GM18508 (cell line): Measurements from ENCODE around the gene GTPBP3.
"Not testable (repeated sequence)": the region's sequence is repeated elsewhere in the genome, so short reads cannot be mapped to it uniquely, and the experiment has no call there.

Source experiments
- ATAC-seq: cut with Tn5 transposase; IDR thresholded peaks from one replicate; pipeline ENCODE4 v1.9.1; 2021; ENCODE audit warnings: moderate number of reproducible peaks; ENCODE audit not compliant: insufficient read depth, unreplicated experiment

The GTPBP3 gene

GRCh38 chr19:17336872-17337674 is at the start of gene GTPBP3:
Gene GTPBP3, plus strand, starts transcription at chr19:17337553. Its CDS starts 59 bp downstream, at chr19:17337612.
- ATAC-seq: peak; percentile 67

GRCh38 chr19:17289489-17289888 is 47.9 kb upstream of the GTPBP3 start:
- no peak for ATAC-seq

- ATAC-seq: no peak
Measured at GRCh38 chr19:17292301-17293074, 44.9 kb upstream of the GTPBP3 start.

GRCh38 chr19:17293605-17294004 is 43.7 kb upstream of the GTPBP3 start:
- no peak for ATAC-seq

- ATAC-seq: no peak
Measured at GRCh38 chr19:17294051-17294891, 43.1 kb upstream of the GTPBP3 start.

- ATAC-seq: not testable (repeated sequence)
Measured at GRCh38 chr19:17295551-17295950, 41.8 kb upstream of the GTPBP3 start.

GRCh38 chr19:17296273-17296672 is 41.1 kb upstream of the GTPBP3 start:
- ATAC-seq: no peak

- ATAC-seq: no peak
Measured at GRCh38 chr19:17296976-17297375, 40.4 kb upstream of the GTPBP3 start.

- ATAC-seq: no peak
Measured at GRCh38 chr19:17300992-17301619, 36.2 kb upstream of the GTPBP3 start.

GRCh38 chr19:17302391-17303166 is 34.8 kb upstream of the GTPBP3 start:
- no peak for ATAC-seq

- ATAC-seq: no peak
Measured at GRCh38 chr19:17303167-17303939, 34.0 kb upstream of the GTPBP3 start, which contains the start of gene ABHD8. Gene ABHD8, minus strand, starts transcription at chr19:17303425. Its CDS starts 1,809 bp downstream, at chr19:17301616.

- ATAC-seq: no peak
Measured at GRCh38 chr19:17303940-17304267, 33.4 kb upstream of the GTPBP3 start.

GRCh38 chr19:17304386-17305215 is 32.8 kb upstream of the GTPBP3 start:
- ATAC-seq: no peak

GRCh38 chr19:17305216-17305516 is 32.2 kb upstream of the GTPBP3 start:
- ATAC-seq: no peak

GRCh38 chr19:17305517-17306284 is 31.7 kb upstream of the GTPBP3 start, which contains the start of gene MRPL34:
Gene MRPL34, plus strand, starts transcription at chr19:17305872. Its CDS starts 21 bp downstream, at chr19:17305893.
- ATAC-seq: peak; percentile 70

- ATAC-seq: no peak
Measured at GRCh38 chr19:17306285-17306714, 31.1 kb upstream of the GTPBP3 start.

- no peak for ATAC-seq
Measured at GRCh38 chr19:17307876-17308377, 29.4 kb upstream of the GTPBP3 start.
